HepG2 (cell line): Measurements from ENCODE around the gene HOXA7. TPM values are rescaled to one million over a fixed set of nuclear protein-coding genes. Genes with fewer than 3 reads are reported as not detected.

Source experiments
- AHDC1 ChIP-seq: sonication (generic); formaldehyde crosslinking; IDR thresholded peaks from 2 replicates; pipeline ENCODE4 v1.5.1; 2020; ENCODE audit warnings: mild to moderate bottlenecking, missing genetic modification reagents, borderline replicate concordance
- CBX1 ChIP-seq: IDR thresholded peaks from one replicate; pipeline ENCODE4 v1.6.1; 2016; ENCODE audit warnings: antibody characterized with exemption, low read depth
- IRF2 ChIP-seq: IDR thresholded peaks from 2 replicates; pipeline ENCODE4 v1.6.1; 2018; ENCODE audit warnings: missing genetic modification reagents, missing compliant biosample characterization
- KLF15 ChIP-seq: sonication (generic); formaldehyde crosslinking; IDR thresholded peaks from 2 replicates; pipeline ENCODE4 v1.8.1; 2023; ENCODE audit warnings: borderline replicate concordance, mild to moderate bottlenecking, inconsistent platforms, missing genetic modification reagents, mixed read lengths
- PLSCR1 ChIP-seq: sonication (generic); formaldehyde crosslinking; IDR thresholded peaks from 2 replicates; pipeline ENCODE4 v1.5.0; 2020; ENCODE audit warnings: missing genetic modification reagents, mild to moderate bottlenecking, borderline replicate concordance
- USF2 ChIP-seq, 2 experiments: sonication (generic) in 1 of 2; formaldehyde crosslinking in 1 of 2; IDR thresholded peaks; 2 replicates each; pipeline versions ENCODE4 v1.5.1 to v1.6.1; 2011 to 2020; ENCODE audit warnings: borderline replicate concordance in 1 of 2, low read depth in 1 of 2, low read length in 1 of 2, mild to moderate bottlenecking in 1 of 2, missing genetic modification reagents in 1 of 2, moderate library complexity in 1 of 2
- XBP1 ChIP-seq: sonication (generic); formaldehyde crosslinking; IDR thresholded peaks from 2 replicates; pipeline ENCODE4 v1.5.0; 2020; ENCODE audit warnings: missing genetic modification reagents
- ZBTB46 ChIP-seq: sonication (generic); formaldehyde crosslinking; IDR thresholded peaks from 2 replicates; pipeline ENCODE4 v1.4.0; 2020; ENCODE audit warnings: mild to moderate bottlenecking, missing genetic modification reagents, borderline replicate concordance
- ZNF232 ChIP-seq: sonication (generic); formaldehyde crosslinking; IDR thresholded peaks from 2 replicates; pipeline ENCODE4 v1.4.0; 2020; ENCODE audit warnings: missing genetic modification reagents, borderline replicate concordance
- ZNF713 ChIP-seq: sonication (generic); formaldehyde crosslinking; IDR thresholded peaks from 2 replicates; pipeline ENCODE4 v1.4.0; 2020; ENCODE audit warnings: mild to moderate bottlenecking, missing genetic modification reagents
- polyA plus RNA-seq, 8 experiments: library from polyadenylated mRNA; depleted of rRNA in 3 of 8; stranded (reverse) in 7 of 8; unstranded in 1 of 8; fragments of >200 nt; fragmentation: Illumina TruSeq in 4 of 8; extraction: Trizol in 4 of 8; gene quantifications; 2 replicates each; pipeline versions ENCODE4 v1.2.1 to v1.2.3, GENCODE V29; 2011 to 2016; ENCODE audit warnings: low read depth in 4 of 8, missing spikeins in 1 of 8, mixed read lengths in 1 of 8; ENCODE audit not compliant: insufficient read depth in 1 of 8
- total RNA-seq, 5 experiments: library from RNA; depleted of rRNA; stranded (reverse); fragments of >200 nt; fragmentation: Illumina TruSeq; extraction: Trizol; gene quantifications; 2 replicates each; pipeline ENCODE4 v1.2.3, GENCODE V29; 2016; ENCODE audit warnings: low read depth in 1 of 5
- TF ChIP-seq, protein P1 (sequence below): sonication (generic); formaldehyde crosslinking; IDR thresholded peaks from 2 replicates; pipeline ENCODE4 v1.8.0; 2022; ENCODE audit warnings: mild to moderate bottlenecking, missing genetic modification reagents, borderline replicate concordance
- TF ChIP-seq, protein P2 (sequence below): sonication (generic); formaldehyde crosslinking; IDR thresholded peaks from 2 replicates; pipeline ENCODE4 v1.9.0; 2022; ENCODE audit warnings: missing genetic modification reagents, mild to moderate bottlenecking, borderline replicate concordance

HOXA7 gene
- total and polyA plus RNA-seq, 2 of the 13 experiments (the other 11 are each of a cell fraction or from before 2014, with no cell fraction given) = 0.05 TPM; not detected in 1

DNA sequence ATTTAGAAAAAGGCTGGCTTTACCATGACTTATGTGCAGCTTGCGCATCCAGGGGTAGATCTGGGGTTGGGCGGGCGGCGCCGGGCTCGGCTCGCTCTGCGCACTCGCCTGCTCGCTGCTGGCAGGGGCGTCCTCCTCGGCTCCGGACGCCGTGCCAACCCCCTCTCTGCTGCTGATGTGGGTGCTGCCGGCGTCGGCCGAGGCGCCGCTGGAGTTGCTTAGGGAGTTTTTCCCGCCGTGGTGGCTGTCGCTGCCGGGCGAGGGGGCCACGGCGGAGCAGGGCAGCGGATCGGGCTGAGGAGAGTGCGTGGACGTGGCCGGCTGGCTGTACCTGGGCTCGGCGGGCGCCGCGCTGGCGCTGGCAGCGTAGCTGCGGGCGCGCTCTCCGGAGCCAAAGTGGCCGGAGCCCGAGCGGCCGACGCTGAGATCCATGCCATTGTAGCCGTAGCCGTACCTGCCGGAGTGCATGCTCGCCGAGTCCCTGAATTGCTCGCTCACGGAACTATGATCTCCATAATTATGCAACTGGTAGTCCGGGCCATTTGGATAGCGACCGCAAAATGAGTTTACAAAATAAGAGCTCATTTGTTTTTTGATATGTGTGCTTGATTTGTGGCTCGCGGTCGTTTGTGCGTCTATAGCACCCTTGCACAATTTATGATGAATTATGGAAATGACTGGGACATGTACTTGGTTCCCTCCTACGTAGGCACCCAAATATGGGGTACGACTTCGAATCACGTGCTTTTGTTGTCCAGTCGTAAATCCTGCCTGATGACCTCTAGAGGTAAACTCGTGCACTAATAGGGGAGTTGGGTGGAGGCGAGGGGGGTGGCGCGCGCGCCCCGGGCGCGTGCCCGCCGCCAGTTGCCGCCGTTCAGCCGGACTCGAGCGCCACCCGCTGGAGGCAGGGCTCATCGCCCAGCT is 13.2 kb downstream of the HOXA7 start, which contains the start of gene HOXA5 (continued):
- TF ChIP-seq AHDC1 (CRISPR knock-in tag) = no peak
- TF ChIP-seq USF2 (IDR thresholded peaks at IDR 0.05; ENCODE audit: low read depth, low read length) = peak; percentile 60
- peak; percentile 87 for TF ChIP-seq USF2 (CRISPR knock-in tag; IDR thresholded peaks at IDR 0.05; ENCODE audit: borderline replicate concordance)
- TF ChIP-seq XBP1 = no peak
- no peak for TF ChIP-seq ZNF713 (CRISPR knock-in tag)
- no peak for TF ChIP-seq PLSCR1 (CRISPR knock-in tag)
- TF ChIP-seq CBX1 = no peak
- TF ChIP-seq, protein P1, sequence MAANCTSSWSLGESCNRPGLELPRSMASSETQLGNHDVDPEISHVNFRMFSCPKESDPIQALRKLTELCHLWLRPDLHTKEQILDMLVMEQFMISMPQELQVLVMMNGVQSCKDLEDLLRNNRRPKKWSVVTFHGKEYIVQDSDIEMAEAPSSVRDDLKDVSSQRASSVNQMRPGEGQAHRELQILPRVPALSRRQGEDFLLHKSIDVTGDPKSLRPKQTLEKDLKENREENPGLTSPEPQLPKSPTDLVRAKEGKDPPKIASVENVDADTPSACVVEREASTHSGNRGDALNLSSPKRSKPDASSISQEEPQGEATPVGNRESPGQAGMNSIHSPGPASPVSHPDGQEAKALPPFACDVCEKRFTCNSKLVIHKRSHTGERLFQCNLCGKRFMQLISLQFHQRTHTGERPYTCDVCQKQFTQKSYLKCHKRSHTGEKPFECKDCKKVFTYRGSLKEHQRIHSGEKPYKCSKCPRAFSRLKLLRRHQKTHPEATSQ (CRISPR knock-in tag) = no peak
- TF ChIP-seq IRF2 (CRISPR knock-in tag) = peak; percentile 40; the same call in 1 of the 2 replicates
- no peak for TF ChIP-seq ZNF232
- TF ChIP-seq KLF15 (CRISPR knock-in tag) = no peak
- TF ChIP-seq, protein P2, sequence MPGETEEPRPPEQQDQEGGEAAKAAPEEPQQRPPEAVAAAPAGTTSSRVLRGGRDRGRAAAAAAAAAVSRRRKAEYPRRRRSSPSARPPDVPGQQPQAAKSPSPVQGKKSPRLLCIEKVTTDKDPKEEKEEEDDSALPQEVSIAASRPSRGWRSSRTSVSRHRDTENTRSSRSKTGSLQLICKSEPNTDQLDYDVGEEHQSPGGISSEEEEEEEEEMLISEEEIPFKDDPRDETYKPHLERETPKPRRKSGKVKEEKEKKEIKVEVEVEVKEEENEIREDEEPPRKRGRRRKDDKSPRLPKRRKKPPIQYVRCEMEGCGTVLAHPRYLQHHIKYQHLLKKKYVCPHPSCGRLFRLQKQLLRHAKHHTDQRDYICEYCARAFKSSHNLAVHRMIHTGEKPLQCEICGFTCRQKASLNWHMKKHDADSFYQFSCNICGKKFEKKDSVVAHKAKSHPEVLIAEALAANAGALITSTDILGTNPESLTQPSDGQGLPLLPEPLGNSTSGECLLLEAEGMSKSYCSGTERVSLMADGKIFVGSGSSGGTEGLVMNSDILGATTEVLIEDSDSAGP = 0 out of 2 replicates have a peak, but pooled peaks have one; percentile 45
- TF ChIP-seq ZBTB46 (CRISPR knock-in tag) = no peak
